ENCODE measurements around the gene VEGFD. TPM values are rescaled to one million over a fixed set of nuclear protein-coding genes. Genes with fewer than 3 reads are reported as not detected.

VEGFD gene
- total RNA-seq, 1 donor from 2014 or later = 0.72 TPM

DNA sequence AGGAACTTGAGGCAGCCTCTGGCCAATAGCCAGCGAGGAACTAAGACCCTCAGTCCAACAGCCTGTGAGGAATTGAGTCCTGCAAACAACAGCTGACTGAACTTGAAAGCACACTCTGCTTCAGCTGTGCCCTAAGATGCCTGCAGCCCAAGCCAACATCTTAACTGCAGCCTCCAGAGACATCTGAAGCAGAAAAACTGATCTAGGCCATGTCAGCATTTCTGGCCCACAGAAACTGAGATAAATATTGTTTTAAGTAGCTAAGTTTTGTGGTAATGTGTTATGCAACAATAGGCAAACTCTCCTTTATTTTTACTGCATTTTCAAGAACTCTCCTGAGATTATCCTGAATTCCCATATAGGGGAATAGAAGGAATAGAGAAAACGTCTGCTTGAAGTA lies 24.5 kb downstream of the VEGFD start:
- no peak for DNase-seq (ENCODE audit: low spot score)

DNA sequence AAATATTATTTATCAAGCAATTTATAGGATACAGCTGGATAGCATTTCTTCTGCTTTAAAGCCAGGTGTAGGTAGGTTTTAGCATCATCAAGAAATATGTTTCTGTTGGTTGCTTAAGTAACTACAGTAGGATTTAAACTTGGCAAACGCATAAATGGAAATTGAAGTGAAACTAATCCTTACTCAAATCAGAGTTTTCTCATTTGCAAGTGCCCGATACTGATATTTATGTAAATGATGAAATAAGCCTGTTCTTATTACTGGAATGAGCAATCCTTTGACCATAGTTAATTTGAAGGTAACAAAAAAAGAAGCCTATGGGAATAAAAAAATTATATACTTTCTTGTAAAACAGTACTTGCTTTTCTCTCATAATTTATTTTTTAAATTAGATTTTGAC lies 25.7 kb downstream of the VEGFD start:
- DNase-seq (ENCODE audit: low spot score) = no peak

DNA sequence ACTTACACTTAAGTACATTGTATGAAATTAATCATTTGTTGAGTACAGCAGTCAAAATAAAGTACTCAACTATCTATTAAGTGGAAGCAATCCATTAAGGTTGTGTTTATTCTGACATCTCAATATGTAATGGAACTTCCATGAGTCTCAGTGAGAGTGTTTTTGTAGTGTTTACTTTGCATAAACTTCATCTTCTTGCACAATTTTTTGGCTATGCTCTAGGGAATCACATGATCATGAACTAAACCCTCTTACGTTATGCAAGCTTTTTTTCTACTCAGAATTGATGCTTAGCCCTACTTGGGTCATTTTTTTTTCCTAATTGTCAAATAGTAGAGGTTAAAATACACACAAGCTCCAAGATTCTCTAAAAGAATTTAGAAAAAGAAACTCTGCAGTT lies 27.8 kb downstream of the VEGFD start:
- DNase-seq (ENCODE audit: low spot score) = peak; percentile 35

DNA sequence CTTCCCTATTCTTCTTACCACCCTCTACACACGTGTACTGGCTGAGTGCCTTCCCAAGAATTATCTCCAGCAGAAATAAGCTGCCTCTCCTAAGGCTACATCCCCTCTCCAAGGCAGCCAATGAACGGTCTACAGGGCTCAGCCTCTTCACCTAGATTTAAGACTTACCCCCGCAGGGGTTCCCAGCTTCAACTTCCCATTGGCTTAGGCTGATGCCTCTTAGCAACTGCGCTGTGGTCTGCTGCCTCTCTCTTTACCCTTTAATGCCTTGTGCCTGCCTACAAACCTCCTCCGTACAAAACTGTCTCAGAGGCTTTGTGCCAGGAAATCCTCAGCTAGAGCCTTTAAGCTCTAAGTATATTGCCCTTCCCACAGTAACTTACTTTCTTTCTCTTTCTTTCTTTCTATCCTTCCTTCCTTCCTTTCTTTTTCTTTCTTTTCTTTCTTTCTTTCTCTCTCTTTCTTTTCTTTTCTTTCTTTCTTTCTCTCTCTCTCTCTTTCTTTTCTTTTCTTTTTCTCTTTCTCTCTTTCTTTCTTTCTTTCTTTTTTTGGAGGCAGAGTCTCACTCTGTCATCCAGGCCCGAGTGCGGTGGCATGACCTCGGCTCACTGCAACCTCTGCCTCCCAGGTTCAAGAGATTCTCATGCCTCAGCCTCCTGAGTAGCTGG lies 33.8 kb downstream of the VEGFD start:
- peak; percentile 41 for DNase-seq (ENCODE audit: low spot score)

DNA sequence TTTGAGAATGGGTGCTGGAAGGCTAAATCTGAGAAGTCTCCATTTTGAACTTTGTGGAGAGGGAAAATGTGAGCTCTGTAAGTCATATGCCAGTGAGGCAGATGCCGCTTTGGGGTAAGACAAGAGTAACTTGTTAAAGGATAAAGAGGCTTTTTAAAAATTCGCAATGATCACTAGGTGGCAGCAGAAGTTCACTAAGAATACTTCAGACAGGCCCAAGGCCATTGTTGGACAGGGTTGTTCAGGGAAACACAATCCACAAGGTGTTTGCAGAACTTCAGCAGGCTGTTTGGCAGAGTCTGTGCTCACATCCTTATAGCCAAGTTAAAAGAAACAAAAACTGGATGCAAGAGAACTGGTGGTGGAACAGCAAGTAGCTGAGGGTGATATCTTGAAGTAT lies 35.2 kb downstream of the VEGFD start:
- peak; percentile 71 for DNase-seq (ENCODE audit: low spot score)

DNA sequence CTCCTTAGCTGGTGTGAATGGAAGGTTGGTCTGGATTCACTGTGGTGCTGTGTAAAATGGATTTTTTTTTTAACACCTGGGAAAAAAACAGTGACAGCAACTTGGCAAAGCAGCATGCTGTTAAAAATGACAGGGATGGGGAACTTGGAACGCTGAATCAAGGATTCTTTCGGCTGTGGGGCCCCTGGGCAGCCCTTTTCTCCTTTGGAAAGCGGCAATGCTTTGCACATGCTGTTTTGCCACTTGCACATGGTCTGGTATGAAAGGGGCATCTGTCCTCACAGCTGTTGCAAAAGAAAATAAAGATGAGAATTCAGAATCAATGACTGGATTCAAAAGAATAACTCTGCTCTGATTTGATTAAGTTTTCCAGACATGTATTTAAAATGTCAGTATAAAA lies 38.2 kb downstream of the VEGFD start:
- DNase-seq (ENCODE audit: low spot score) = no peak

DNA sequence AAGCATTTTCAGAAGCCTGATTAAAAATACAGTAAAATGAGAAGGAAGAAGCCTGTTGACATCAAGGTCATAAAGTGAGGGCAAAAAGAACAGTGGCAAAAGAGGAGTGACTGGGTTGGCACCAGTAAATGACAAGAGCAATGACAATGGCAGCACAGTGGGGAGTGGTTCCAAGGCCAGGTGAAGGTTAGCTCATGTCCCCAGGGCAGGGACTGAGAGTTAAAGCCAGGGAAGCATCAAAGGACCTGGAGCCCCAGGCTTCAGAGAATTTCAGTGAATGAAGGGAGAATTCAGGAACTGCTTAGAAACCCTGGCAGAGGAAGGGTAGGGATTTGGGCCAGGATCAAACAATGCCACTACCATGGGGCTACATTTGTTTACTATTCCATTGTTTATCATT lies 40.1 kb downstream of the VEGFD start:
- DNase-seq (ENCODE audit: low spot score) = no peak

DNA sequence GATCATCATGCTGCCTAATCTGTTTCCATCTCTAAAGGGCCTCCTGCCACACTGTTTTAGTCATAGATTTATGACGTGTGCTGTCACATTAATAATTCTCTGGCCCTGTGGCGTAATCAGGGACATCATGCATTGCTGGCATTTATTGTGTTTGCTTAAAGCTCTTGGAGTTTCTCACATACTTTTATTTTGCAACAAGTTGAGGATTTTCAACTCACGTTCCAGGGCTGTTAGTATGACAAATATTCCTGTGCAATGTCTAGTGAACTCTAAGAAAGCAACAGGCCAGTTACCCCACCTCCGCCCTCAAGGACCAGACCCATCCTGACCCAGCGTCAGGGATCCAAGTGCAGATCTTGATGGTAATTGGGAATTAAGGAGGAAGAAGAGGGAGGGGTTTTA lies 41.1 kb downstream of the VEGFD start:
- DNase-seq (ENCODE audit: low spot score) = peak; percentile 55

DNA sequence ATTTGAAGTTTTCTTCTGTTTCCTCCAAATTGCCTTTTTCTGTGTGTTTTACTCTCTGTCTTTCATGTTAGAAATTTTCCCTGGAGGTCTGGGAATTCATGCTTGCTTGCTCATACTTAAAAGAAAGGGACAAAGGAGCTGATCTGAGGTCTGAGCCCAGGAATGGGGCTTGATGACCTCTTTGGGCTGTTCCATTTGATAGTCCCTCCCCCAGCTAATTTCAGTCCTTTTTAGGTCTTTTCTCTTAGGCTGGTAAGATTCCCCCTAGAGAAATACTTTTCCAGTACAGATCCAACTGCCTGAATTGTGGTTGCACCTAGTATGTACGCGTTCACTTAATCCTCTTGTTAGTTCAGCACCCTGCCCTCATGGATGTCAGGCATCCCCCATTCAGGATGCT lies 43.3 kb downstream of the VEGFD start:
- no peak for DNase-seq (ENCODE audit: low spot score)

DNA sequence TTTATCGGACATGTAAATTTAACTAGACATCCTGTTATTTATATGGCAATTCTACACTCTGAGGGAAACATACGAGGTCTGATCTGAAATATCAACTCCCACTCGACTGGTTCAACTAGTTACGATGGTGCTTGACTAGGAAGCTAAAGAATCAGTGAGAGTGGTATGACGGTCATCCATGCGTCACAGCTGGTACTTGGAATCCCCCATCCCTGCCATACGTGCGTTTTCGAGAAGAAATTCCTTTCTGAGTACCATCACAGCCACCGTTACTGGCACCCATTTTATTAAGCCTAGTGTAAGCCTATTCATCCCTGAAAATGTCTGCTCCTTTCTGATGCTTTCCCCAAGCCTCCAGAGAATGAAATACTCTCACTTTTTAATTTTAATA lies 48.2 kb downstream of the VEGFD start:
- peak; percentile 62 for DNase-seq (ENCODE audit: low spot score)

DNA sequence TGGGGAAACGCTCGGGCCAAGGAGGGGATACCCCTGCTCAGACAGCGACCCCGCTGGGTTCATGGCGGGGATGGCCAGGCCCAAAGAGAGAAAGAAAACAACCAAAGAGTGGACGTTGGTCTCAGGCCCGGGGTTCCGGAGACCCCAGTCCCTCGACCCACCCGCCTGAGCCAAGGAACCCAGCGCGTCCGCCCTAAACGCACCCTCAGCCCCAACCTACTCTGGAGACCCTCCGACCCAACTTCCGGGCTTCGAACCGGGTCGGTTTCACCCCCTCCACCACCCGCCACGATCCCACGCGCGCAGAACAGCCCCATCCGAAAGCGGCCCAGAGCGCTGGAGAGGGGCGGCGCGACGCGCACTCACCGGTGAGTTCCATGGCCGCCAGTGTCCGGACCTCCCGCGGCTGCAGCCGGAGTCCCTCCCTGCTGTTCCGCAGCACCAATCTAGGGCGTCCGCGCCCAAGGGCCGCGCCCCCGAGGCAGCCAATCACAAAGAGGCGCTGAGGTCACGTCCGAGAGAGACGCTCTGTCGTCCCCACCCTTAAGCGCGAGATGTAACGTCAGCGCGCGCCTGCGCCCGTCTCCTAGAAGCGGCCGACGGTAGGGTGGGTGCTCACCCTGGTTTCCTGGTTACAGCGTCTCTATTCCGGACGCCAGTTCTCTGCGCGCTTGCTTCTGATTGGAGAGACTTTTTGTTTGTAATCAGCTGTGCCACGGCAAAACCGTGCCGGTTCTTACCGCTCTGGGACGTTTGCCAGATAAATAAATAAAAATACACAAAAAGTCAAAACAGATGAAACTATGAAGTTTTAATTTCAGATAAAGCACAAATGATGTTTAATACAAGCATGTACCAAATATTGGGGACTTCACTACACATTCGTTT lies 48.8 kb downstream of the VEGFD start, which contains the start of gene PIGA:
Gene PIGA (minus strand): TSS at position 389 of the 888 bp plus-strand sequence. CDS start 3,593 bp downstream, outside the sequence.
- DNase-seq (ENCODE audit: low spot score) = peak; percentile 98

DNA sequence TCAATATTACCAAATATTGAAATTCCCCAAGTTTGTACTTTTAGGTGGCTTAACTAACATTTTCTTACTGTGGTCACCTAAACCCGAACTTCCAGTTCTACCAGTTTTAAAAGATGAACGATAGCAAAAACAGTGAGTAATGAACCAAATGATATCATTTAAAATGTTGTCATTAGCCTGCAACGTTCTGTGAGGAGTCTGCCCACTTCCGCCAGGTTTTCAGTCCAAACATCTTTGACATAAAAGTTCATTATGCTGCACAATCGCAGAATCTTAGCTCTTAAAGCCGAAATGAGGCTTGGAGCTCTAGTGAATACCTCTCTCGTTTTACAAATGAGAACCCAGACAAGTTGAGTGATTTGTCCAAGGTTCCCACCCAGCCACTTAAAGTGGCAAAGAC lies 49.7 kb downstream of the VEGFD start:
- no peak for DNase-seq (ENCODE audit: low spot score)

DNA sequence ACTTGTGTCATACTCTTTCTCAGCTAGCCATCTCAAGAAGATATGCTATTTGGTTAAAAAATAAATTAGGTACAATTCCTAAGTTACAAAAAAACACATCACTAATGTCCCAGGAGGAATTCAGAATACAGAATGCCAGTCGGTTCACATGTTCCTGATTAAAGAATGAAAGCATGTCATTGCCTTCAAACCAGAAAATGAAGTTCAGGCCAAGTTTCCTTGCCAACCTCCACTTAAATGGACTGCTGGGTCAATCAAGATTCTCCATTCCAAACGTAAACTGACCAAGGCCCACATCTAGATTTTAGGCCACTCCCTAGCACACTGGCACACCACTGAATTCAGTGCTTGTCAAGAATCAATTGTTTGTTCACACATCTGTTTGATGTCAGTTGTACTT lies 55.4 kb downstream of the VEGFD start:
- DNase-seq (ENCODE audit: low spot score) = no peak

DNA sequence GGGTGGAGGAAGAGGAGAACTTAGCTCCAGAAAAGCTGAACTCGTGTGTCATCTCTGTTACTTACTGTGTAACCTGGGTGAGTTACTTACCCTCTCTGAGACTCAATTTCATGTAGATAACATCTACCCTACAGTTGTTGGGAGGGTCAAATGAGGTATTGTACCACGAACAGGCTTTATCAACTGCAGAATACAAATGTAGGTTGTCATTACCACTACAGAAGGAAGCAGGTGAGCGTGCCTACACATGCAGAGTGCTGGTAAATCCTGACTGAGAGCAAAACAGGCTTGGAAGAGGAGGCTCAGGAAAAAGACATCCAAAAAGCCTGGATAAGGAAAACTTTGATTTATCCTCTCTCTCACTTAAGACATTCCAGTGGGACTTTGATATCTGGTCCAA lies 56.1 kb downstream of the VEGFD start:
- DNase-seq (ENCODE audit: low spot score) = no peak

DNA sequence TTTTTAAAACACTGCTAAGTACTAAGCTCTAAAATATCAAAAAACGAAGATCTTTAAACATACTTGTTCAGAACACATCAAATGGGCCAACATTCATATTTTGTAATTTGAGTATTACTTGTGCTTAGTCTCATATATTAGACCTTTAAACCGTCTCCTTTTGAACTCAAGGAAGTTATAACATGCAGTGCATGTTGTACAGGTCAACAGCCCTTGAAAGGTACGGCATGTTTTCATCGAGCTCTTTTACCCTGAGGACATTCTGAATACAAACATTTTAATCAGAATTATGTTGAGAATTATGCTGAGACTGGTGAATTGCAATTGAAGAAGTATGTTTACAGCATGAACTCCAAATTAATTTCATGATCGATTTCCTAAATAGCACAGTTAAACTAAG lies 61.7 kb downstream of the VEGFD start:
- DNase-seq (ENCODE audit: low spot score) = no peak

DNA sequence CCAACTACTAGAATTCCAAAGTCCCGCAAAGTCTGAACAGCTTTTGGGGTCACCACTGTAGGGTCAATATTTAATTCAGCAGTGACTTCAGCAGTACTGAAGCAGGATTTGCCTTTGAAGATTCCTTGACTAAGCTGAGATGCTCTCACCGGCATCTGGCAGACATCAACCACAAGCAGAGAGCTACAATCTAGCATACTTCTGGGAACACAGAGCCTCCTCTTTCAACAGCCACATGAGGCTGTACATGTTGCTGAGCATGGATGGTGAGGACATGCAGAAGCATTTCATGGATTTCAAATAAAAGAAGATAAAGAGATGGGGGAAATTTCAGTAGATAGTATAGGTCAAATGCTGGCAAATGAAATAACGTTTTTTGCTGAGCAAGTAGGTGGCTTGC lies 62.1 kb downstream of the VEGFD start:
- DNase-seq (ENCODE audit: low spot score) = peak; percentile 69

DNA sequence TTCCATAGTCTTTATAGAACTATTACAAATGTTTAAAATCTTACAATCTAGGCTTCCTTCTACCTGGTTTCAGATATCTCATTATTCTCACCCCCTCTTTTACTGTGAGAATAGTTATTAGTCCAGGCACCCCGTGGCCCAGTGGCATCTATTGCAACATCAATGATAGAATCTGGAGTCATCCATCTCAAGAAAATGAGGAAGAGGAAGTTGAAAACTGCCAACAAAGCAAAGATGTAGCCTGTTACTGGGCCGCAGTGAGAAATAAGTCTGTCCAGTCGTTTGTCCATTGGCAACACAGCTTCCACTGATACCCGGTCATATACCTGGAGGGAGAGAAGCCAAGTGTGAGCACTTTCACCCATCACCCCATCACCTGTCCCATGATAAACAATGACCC lies 62.8 kb downstream of the VEGFD start:
- DNase-seq (ENCODE audit: low spot score) = peak; percentile 4

DNA sequence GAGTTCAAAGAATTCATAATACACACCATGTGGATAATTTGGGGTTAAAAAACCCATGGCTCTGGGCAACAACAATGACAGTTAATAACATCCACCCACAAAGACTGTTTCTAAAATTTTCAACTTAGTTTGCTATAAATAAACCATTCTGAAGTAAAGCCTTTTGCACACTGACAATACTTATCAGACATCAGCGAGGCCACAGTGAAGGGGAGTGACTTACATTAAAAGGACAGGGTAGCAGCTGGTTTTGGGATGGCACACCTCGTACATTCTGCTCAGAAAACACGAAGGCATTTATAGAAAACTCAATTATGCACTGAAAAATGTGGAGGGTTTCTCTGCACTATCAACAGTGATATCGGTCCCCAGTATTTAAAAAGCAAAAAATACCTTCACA lies 63.9 kb downstream of the VEGFD start:
- no peak for DNase-seq (ENCODE audit: low spot score)

DNA sequence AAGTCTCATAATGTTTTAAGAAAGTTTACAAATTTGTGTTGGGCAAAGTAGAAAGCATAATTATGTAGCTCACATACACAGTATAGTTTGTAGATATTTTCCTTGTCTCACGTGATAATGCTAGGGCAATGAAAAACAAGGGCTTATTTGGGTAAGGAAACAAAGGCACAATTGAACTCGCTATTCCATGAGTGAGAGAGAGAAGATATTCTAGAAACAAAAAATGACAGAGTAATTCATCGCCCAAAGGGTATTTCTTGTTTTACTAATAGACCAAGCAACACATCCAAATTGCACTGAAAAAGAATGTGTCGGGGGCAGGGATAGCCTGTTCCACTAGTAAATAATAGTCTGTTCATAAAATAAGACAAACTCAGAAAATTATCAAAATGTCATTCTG lies 65.1 kb downstream of the VEGFD start:
- no peak for DNase-seq (ENCODE audit: low spot score)

DNA sequence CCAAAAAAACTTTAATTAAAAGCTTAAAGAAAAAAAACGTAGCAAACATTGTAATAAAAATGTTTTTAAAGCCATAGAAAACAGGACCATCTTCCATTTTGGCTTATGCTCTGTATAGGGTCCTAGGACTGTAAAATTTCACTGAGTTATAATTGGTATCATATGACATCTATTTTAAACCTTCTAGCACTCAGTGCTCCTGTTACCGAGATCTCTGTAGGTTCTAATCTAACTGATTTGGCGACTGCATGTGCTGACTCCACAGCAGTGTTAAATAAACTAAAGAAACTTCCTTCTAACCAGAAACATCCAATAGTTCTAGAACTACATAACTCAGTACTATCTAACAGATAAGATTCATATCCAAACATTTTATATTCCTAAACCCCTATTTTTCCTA lies 68.7 kb downstream of the VEGFD start, which contains the start of gene ASB11:
Gene ASB11 (minus strand): TSS at position 132 of the 400 bp plus-strand sequence. CDS start 35 bp downstream, at position 97.
- DNase-seq (ENCODE audit: low spot score) = no peak

DNA sequence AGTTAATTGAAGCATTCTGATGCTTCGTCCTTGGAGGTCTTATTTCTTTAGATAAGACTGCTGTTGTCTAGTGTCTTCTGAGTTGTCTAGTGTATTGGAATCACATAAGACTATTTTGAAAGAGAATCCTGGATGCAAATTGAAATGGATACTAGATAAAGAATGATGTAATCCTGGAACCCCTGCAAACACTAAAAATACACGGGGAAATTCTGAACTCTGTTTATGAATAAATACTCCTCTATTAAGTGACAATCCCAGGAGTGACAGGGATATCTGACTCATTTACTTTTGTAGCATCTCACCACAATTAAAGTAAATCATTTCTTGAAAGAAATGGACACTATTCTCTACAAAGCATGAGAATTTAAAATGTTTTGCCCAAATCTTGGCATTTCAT lies 69.7 kb downstream of the VEGFD start:
- DNase-seq (ENCODE audit: low spot score) = no peak

DNA sequence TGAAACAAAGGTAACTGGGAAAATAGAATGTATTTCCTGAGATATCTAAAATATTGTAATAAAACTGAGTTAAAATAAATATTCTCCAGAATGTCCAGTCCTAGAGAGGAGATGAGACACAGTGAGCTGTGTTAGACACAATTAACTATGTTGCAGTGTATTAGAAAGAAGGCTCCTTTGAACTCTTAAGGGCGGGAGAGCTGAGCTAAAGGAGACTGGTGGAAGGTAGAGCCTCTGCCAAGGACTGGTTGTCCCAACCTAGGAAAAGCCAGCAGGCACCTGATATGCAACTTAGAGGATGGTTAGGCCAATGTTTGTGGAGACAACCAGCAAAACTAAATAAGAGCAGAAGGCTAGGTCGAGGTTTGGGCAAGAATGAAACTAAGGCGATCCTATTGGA lies 73.1 kb downstream of the VEGFD start:
- no peak for DNase-seq (ENCODE audit: low spot score)

DNA sequence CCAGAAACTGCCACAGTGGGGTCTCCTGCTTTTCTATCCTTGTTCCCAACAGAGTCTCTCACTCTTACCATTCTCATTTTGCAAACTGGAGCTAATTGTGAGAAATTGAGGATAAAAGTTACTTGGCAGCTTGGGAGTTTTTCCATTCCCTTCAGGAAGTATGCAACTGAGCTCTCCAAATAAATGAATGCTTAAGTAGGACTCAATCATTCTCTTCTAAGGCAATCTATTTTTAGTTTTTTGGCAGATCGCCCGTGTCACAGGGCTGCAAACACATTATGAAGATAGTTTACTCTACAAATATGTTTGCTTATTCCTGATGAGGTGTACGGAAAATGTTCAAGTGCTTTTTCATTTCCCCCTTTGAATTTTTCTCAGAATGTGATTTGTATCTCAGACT lies 74.1 kb downstream of the VEGFD start:
- DNase-seq (ENCODE audit: low spot score) = peak; percentile 51
